Smooth muscle cell (in vitro differentiated cells): Measurements from ENCODE around the gene PINLYP. TPM values are rescaled to one million over a fixed set of nuclear protein-coding genes. Genes with fewer than 3 reads are reported as not detected.

Experiments
- DNase-seq: peaks from one replicate; lab custom pipeline; 2025; ENCODE audit not compliant: unreplicated experiment; lab: John Stamatoyannopoulos, UW
- H2AFZ ChIP-seq: fragments of 200-600 bp; sonication (generic); 2 replicates; pipeline ENCODE4 v1.6.0; 2016; ENCODE audit warnings: antibody characterized with exemption, low read depth, mild to moderate bottlenecking
- H3F3A ChIP-seq: fragments of 200-600 bp; sonication (generic); 2 replicates; pipeline ENCODE4 v1.6.0; 2017; ENCODE audit warnings: antibody characterized with exemption, low read depth
- H3K27ac ChIP-seq: fragments of 200-600 bp; sonication (generic); 2 replicates; pipeline ENCODE4 v1.5.1; 2016; ENCODE audit warnings: low read depth, mild to moderate bottlenecking
- H3K27me3 ChIP-seq: fragments of 200-600 bp; sonication (generic); 2 replicates; pipeline ENCODE4 v1.6.1; 2016; ENCODE audit warnings: low read depth, mild to moderate bottlenecking
- H3K36me3 ChIP-seq: fragments of 200-600 bp; sonication (generic); 2 replicates; pipeline ENCODE4 v1.5.1; 2016; ENCODE audit warnings: low read depth
- H3K4me1 ChIP-seq: fragments of 200-600 bp; sonication (generic); 2 replicates; pipeline ENCODE4 v1.5.1; 2016; ENCODE audit warnings: low read depth
- H3K4me2 ChIP-seq: fragments of 200-600 bp; sonication (generic); 2 replicates; pipeline ENCODE4 v1.6.0; 2016; ENCODE audit warnings: mild to moderate bottlenecking
- H3K4me3 ChIP-seq: fragments of 200-600 bp; sonication (generic); 2 replicates; pipeline ENCODE4 v1.5.1; 2016; ENCODE audit warnings: mild to moderate bottlenecking
- H3K79me2 ChIP-seq: fragments of 200-600 bp; sonication (generic); 2 replicates; pipeline ENCODE4 v1.6.0; 2016; ENCODE audit warnings: low read depth, mild to moderate bottlenecking
- H3K9ac ChIP-seq: fragments of 200-600 bp; sonication (generic); 2 replicates; pipeline ENCODE4 v1.6.0; 2016; ENCODE audit warnings: low read depth
- H3K9me3 ChIP-seq: fragments of 200-600 bp; sonication (generic); replicated peaks from 2 replicates; pipeline ENCODE4 v1.5.1; 2016; ENCODE audit warnings: low read depth
- H4K20me1 ChIP-seq: fragments of 200-600 bp; sonication (generic); 2 replicates; pipeline ENCODE4 v1.6.0; 2016; ENCODE audit warnings: low read depth
- CTCF ChIP-seq: fragments of 200-600 bp; sonication (generic); IDR thresholded peaks from 2 replicates; pipeline ENCODE4 v1.5.1; 2017; ENCODE audit warnings: borderline replicate concordance, mild to moderate bottlenecking, antibody characterized with exemption; ENCODE audit not compliant: insufficient read depth, poor library complexity, severe bottlenecking
- WGBS: methylation state at CpG from one replicate; pipeline ENCODE4 v1.1.7; 2016; ENCODE audit warnings: low lambda C conversion rate; 5-methylcytosine and 5-hydroxymethylcytosine counted together
- polyA plus RNA-seq: library from polyadenylated mRNA; unstranded; fragments of >200 nt; fragmentation: Nextera tagmentation; extraction: Ambion mirVana; gene quantifications from 2 replicates; pipeline ENCODE4 v1.2.1, GENCODE V29; 2016
- total RNA-seq: library from RNA; depleted of rRNA; stranded (reverse); fragments of >200 nt; gene quantifications from 2 replicates; pipeline ENCODE4 v1.2.3, GENCODE V29; 2014

PINLYP gene
- total and polyA plus RNA-seq, 2 experiments from 2014 or later, result 1.7 to 2.2 TPM

GRCh38 chr19:43538922-43539321 is 36.7 kb upstream of the PINLYP start:
- Histone ChIP-seq H3F3A (no peaks in the 10 kb centered on the region), H3K9me3 (no peaks in the 10 kb centered on the region), H3K4me3 (no peak overlapping the region), H3K27me3 (no peaks in the 10 kb centered on the region), H3K36me3 (peaks cover 14% of the 10 kb centered on the region), H3K79me2 (no peaks in the 10 kb centered on the region), H3K4me1 (peaks cover 4% of the 10 kb centered on the region), H4K20me1 (no peaks in the 10 kb centered on the region), H3K27ac (no peak overlapping the region), H3K9ac (no peak overlapping the region), H3K4me2 (no peak overlapping the region), H2AFZ (no peak overlapping the region)
- DNase-seq, result no peak
- TF ChIP-seq CTCF, result no peak

- no peak overlapping the region for H3K4me2 ChIP-seq
Observed at GRCh38 chr19:43540381-43540780, 35.2 kb upstream of the PINLYP start.

GRCh38 chr19:43541920-43542650 is 33.5 kb upstream of the PINLYP start:
- Histone ChIP-seq H3K4me2 (no peak overlapping the region), H4K20me1 (no peaks in the 10 kb centered on the region), H3K27ac (no peak overlapping the region), H3K79me2 (no peaks in the 10 kb centered on the region), H3K36me3 (peaks cover 14% of the 10 kb centered on the region), H3F3A (no peaks in the 10 kb centered on the region), H3K9me3 (no peaks in the 10 kb centered on the region), H3K4me3 (no peak overlapping the region), H3K4me1 (no peaks in the 10 kb centered on the region), H3K27me3 (no peaks in the 10 kb centered on the region), H2AFZ (no peak overlapping the region), H3K9ac (no peak overlapping the region)
- WGBS, result 99% methylated on average over 5 of the region's 5 CpGs
- no peak for TF ChIP-seq CTCF
- DNase-seq, result no peak

More at GRCh38 chr19:43540381-43540780, 35.2 kb upstream of the PINLYP start:
- Histone ChIP-seq H3F3A (no peaks in the 10 kb centered on the region), H2AFZ (no peak overlapping the region), H3K27me3 (no peaks in the 10 kb centered on the region), H4K20me1 (no peaks in the 10 kb centered on the region), H3K9ac (no peak overlapping the region), H3K27ac (no peak overlapping the region), H3K79me2 (no peaks in the 10 kb centered on the region), H3K4me3 (no peak overlapping the region), H3K36me3 (peaks cover 14% of the 10 kb centered on the region), H3K9me3 (no peaks in the 10 kb centered on the region), H3K4me1 (no peaks in the 10 kb centered on the region)
- no peak for TF ChIP-seq CTCF
- no peak for DNase-seq
- WGBS, result 89% methylated on average over 3 of the region's 3 CpGs

GRCh38 chr19:43544077-43544476 is 31.5 kb upstream of the PINLYP start:
- no peak for DNase-seq
- H3K9ac ChIP-seq, result no peak overlapping the region
- no peaks in the 10 kb centered on the region for H3K9me3 ChIP-seq
- no peaks in the 10 kb centered on the region for H3K27me3 ChIP-seq
- H3K36me3 ChIP-seq, result peaks cover 2% of the 10 kb centered on the region
- TF ChIP-seq CTCF, result no peak
- no peak overlapping the region for H3K4me3 ChIP-seq
- H3K27ac ChIP-seq, result no peak overlapping the region
- no peaks in the 10 kb centered on the region for H4K20me1 ChIP-seq
- no peaks in the 10 kb centered on the region for H3F3A ChIP-seq
- no peak overlapping the region for H3K4me2 ChIP-seq
- 98% methylated on average over 9 of the region's 9 CpGs for WGBS
- no peak overlapping the region for H2AFZ ChIP-seq
- no peaks in the 10 kb centered on the region for H3K4me1 ChIP-seq
- no peaks in the 10 kb centered on the region for H3K79me2 ChIP-seq
